ENCODE data around the gene LRP8. TPM values are rescaled to one million over a fixed set of nuclear protein-coding genes. Genes with fewer than 3 reads are reported as not detected.

The LRP8 gene
- total RNA-seq = 1 to 10 TPM; 2.5 to 5.3 TPM
- long read RNA-seq, partial matches to known transcripts = 1 of 4 reads
- long read RNA-seq, other reads (novel, unspliced or antisense) = 3 of 4 reads

GRCh38 chr1:53328009-53328461 lies at the start of gene LRP8:
Gene LRP8 (minus strand): TSS chr1:53328070. CDS start chr1:53327912, 158 bp downstream.
- peak; percentile 62 for ATAC-seq

DNA sequence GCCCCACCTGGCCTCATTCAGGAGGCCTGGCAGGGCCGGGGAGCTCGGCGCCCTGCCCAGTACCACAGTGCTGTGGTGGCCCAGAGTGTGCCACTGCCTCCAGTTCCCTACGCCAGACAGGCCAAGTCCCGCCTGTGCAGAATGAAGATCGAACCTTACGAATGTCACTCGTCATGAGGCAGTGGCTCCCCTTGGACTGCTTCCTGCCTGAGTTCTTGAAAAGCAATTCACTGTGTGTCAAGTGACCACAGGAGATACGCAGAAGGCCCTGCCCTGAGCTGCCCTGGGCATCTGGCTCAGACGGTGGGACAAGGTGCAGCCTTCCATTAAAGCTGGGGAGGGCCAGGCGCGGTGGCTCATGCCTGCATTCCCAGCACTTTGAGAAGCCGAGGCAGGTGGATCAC lies 49.6 kb upstream of the LRP8 start:
- no peak for DNase-seq
- intact Hi-C loops (cut with DNase I, micrococcal nuclease) = no loop called here
- no peak for ATAC-seq

More at GRCh38 chr1:53328009-53328461, at the start of gene LRP8:
- peak; percentile 58 to 84 for DNase-seq
- intact Hi-C loops (cut with DNase I, micrococcal nuclease) = no loop called here

DNA sequence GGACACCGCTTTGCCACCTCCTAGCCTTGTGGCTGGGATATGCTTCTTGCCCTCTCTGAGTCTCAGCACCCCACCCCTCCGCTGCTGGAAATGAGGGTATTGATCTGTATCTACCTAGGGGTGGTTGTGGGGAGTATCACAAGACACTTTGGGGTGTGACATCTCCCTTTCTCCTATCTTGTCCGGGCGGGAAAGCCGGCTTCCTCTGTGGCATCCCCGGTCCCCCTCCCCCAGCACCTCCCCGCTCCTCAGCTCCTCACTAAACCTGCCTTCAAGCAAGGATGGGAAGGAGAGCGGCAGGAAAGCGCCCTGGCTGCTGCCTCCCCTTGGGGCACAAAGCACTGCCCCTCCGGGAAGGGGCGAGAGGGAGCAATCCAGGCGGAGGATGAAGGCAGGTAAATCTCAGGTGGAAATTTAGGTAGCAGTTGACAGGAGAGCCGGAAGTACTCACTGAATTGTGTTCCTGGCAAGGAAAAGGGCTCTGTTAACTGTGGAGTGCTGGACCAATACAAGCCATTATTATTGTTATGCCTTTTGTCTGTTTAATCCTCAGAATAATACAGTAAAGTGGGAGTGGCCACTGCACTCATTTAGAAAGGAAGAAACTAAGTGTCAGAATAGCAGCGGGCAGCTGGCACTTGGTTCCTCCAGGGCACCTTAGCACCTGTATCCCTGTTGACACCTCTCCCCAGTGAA lies 49.0 kb upstream of the LRP8 start:
- no peak for ATAC-seq
- no peak for DNase-seq

DNA sequence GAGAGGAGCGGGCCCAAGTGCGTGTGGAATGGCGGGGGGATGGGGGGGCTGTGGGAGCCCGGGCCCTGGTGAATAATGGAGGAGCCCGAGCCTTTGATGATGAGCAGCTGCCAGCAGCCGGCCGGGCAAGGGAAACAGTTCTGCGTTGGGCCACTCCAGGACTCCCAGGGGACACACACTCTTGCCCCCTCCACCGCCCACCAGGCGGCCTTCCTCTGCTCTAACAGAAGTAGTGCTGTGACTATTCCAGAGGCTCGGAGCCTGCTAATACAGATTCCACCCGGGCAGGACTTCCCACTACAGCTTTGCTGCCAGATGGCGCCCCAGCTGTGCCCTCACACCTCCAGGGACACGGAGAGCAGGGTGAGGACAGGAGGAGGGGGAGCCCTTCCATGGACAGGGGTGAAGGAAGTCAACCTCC lies 48.2 kb upstream of the LRP8 start:
- ATAC-seq (no peak), DNase-seq (no peak)
- intact Hi-C loops (cut with DNase I, micrococcal nuclease) = no loop called here

More for the DNA sequence above, 49.0 kb upstream of the LRP8 start:
- intact Hi-C loops (cut with DNase I, micrococcal nuclease) = no loop called here

- DNase-seq (no peak), ATAC-seq (no peak)
- intact Hi-C loops (cut with DNase I, micrococcal nuclease) = no loop called here
Observed at GRCh38 chr1:53375440-53375839, 47.6 kb upstream of the LRP8 start.

DNA sequence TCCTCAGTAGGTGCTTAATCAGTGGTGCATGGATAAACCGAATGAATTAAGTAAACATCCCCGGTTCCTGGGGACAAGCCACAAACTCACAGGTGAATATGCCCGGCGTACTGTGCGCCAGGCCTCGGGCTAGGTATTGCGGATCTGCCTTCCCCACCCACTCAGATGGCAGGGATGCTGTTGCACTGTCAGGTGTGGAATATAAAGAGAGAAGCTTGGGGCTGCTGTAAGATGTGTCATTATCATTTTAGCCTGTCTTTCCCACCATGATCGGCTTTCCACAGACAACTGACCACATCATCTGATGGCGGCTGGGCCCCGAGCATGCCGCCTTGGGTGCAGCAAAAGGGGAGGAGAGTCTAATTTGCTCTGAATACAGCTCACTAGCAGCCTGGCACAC lies 45.4 kb upstream of the LRP8 start:
- DNase-seq (no peak), ATAC-seq (no peak)
- intact Hi-C loops (cut with DNase I, micrococcal nuclease) = no loop called here

DNA sequence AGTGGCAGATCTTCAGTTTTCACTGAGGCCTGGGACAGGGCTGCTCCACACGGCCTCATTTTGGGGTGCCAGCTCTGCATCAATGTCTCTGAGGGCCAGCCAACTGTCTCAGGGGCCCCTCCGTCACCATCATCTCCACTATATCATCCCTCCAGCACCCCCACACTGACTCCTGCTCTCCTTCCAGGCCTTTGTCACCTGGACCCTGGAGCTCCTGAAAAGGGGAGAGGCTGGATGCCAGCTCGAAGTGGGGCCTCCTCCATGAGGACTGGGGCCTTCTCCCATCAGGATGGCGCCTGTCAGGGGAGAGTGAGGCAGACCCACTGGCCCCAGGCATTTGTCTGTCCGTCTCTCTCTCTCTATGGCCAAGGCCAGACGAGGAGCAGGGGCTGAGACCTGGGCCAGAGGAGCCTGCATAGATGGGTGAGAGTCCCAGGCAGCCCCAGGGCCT lies 44.7 kb upstream of the LRP8 start:
- DNase-seq (no peak), ATAC-seq (no peak)
- intact Hi-C loops (cut with DNase I, micrococcal nuclease) = no loop called here

DNA sequence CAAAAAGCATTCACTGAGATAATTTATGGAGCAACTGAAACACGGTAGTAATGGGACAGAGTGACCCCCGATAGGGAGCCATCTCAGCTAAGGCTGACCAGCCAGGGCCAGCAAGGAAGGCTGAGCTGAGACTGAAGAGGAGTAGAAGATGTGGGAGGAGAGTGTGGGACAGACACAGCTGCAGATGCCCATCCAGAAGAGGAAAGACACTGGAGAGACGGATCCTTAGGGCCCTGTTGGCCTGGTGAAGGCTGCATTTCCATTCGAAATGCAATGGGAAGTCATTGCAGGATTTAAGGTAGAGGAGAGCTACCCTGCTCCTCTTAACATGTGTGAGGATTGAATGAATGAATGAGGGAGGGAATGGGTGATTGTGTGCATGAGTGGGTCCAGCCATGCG lies 44.0 kb upstream of the LRP8 start:
- no peak for ATAC-seq
- DNase-seq = no peak
- intact Hi-C loops (cut with DNase I, micrococcal nuclease) = no loop called here

DNA sequence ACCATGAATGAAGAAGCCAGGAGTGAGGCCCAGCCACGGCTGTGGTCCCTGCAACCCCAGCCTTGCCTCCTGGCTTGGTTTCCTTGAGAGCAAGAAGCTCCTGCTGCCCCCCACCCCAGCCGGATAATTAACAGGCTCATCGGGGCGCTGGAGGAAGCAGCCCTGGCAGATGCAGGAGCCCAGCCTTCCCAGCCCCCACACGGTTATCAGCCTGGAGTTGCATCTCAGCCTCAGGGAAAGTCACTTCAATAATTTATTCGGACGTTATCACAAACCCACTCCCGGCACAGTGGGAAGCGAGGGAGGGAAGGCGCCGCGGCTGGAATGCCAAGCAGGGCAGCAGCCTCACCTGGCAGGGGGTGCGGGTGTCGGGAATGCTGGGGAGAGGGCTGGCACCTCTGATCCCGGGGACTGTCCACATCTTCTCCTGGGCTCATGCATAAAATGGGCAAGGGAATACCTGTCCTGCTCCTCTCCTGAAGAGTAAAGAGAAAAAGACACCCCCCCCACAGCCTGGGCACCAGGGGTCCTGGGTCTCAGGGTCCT lies 43.3 kb upstream of the LRP8 start:
- intact Hi-C loops (cut with DNase I, micrococcal nuclease) = no loop called here
- ATAC-seq (no peak), DNase-seq (no peak)

DNA sequence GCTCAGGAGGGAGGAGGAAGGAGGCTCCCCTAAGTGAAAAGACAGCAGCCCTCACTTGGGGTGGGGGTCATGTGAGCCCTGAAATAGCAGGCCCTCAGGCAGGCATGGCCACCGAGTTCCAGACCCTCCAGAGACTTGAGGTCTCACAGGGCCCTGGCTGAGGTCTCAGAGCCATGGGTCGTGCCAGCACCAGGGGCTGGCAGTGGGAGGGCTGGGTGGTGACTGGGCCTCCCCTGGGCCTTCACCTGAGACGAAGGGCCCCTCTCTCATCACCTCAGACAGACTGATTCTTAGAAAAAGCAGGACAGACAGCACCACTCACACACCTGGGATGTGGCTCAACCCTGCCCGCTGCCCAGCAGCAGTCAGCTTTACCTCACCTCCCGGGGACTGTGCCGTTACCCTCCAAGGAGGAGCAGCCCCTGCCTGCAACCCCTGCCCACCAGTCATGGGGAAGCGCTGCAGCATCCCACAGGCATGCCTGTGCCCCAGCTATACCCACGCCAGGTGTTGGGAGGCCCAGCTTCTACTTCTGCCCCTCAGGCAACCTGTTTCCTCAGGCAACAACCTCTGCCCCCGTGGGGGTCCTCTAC lies 42.6 kb upstream of the LRP8 start:
- intact Hi-C loops (cut with DNase I, micrococcal nuclease) = no loop called here
- DNase-seq (no peak), ATAC-seq (no peak)

- intact Hi-C loops (cut with DNase I, micrococcal nuclease) = no loop called here
- DNase-seq (no peak), ATAC-seq (no peak)
Observed at GRCh38 chr1:53369761-53370160, 41.9 kb upstream of the LRP8 start.

- no peak for DNase-seq
- no peak for ATAC-seq
Observed at GRCh38 chr1:53369034-53369750, 41.3 kb upstream of the LRP8 start.

GRCh38 chr1:53368314-53369033 lies 40.6 kb upstream of the LRP8 start:
- ATAC-seq = no peak
- intact Hi-C loops (cut with DNase I, micrococcal nuclease) = no loop called here
- no peak for DNase-seq

More at GRCh38 chr1:53369034-53369750, 41.3 kb upstream of the LRP8 start:
- intact Hi-C loops (cut with DNase I, micrococcal nuclease) = no loop called here

- intact Hi-C loops (cut with DNase I, micrococcal nuclease) = no loop called here
- DNase-seq = peak in 1 of 2 donors; percentile 23
- ATAC-seq = no peak
Observed at GRCh38 chr1:53367503-53368313, 39.8 kb upstream of the LRP8 start.

DNA sequence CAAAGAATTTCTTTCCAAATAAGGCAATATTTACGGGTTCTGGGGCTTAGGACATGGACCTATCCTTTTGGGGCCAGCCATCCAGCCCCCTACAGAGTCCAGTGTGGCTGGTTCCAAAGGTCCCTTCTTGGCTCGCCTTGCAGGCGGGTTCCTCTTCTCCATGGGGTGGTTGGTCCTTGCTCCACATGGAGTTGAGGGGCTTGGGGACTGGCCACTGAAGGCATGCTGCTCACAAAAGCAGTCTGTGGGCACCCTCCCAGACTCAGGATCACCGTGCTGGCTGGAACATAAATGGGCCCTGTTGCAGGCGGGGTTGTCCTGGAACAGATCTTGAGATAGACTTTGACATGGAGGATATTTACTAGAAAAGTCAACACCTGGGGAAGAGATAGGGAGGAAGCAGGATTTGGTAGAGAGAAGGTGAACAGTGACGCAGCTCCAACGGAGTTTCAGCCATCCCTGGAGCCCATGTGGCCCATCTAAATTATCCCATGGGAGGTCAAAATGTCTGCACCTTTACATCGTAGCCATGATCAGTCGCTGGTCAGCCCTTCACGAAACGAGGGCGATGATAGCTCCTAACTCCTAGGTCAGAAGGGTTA lies 39.1 kb upstream of the LRP8 start:
- ATAC-seq = no peak
- intact Hi-C loops (cut with DNase I, micrococcal nuclease) = no loop called here
- no peak for DNase-seq

DNA sequence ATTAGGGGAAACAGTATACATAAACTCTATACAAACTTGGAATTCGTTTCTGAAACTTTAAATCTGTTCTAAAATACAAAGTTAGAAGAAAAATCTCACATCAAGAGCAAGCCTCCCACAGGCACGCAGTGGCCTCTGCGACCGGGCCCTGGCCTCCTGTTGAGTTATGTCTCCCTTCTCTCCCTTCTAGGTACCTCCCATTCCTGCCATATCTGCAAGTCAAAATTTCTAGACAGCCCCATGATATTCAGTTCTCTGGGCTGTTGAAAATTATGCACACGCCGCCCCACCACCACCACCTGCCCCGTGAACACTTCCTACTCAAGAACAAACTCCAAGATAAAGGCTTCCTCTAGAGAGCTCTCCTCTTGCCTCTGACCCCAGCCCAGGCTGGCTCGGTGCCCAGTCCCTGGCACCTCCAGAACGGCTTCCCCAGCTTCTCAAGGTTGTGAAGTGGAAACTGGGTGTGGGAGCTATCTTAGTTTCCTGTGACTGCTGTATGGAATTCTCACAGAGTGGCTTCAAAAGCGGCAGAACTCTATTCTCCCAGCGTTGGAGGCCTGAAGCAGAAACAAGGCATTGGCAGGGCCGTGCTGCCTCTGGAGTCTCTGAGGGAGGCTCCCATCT lies 37.7 kb upstream of the LRP8 start:
- ATAC-seq (no peak), DNase-seq (no peak)
- intact Hi-C loops (cut with DNase I, micrococcal nuclease) = no loop called here
